ENCODE measurements around the gene NFIA.
A peak's percentile ranks its signal among the peaks of the same experiment; 100 is the strongest.

Gene NFIA

DNA sequence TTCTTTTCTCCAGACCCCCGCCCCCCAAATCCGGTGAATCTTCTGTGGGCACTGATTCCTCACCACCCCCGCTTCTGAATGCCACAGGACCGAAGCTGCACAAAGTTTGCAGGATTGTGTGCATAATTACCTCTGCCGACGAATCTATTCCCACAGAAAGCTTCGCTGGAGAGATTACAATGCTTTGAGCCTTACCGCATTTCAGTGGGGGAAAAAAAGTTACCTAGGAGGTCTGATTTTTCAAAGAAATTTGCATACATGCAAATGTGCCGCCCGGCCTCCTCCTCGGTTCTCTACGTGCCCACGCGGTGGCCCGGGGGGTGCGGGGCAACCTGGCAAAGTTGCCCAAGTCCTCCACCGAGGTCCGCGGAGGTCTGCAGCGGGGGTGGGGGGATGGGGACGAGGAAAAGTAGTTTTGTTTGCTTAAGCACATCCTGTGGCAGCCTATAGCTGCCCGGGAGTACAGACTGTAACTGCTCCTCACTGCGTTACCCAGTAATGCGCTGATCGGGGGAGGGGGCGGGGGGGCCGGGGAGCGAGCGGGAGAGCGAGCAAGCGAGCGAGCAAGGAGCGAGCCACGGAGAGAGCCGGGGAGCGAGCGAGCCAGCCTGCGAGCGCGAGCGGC is 563 bp upstream of the NFIA start (continued):
- TF ChIP-seq ZNF132 (tag by site-specific recombination; IDR thresholded peaks at IDR 0.05; ENCODE audit: borderline replicate concordance): no peak
- TF ChIP-seq KLF10 (tag by site-specific recombination; IDR thresholded peaks at IDR 0.05): no peak
- no peak for TF ChIP-seq ZNF530 (tag by site-specific recombination; IDR thresholded peaks at IDR 0.05; ENCODE audit: low read depth)
- TF ChIP-seq ZBTB48 (tag by site-specific recombination; IDR thresholded peaks at IDR 0.05): no peak
- no peak for TF ChIP-seq PRDM1 (tag by site-specific recombination; IDR thresholded peaks at IDR 0.05)
- TF ChIP-seq, protein P1, sequence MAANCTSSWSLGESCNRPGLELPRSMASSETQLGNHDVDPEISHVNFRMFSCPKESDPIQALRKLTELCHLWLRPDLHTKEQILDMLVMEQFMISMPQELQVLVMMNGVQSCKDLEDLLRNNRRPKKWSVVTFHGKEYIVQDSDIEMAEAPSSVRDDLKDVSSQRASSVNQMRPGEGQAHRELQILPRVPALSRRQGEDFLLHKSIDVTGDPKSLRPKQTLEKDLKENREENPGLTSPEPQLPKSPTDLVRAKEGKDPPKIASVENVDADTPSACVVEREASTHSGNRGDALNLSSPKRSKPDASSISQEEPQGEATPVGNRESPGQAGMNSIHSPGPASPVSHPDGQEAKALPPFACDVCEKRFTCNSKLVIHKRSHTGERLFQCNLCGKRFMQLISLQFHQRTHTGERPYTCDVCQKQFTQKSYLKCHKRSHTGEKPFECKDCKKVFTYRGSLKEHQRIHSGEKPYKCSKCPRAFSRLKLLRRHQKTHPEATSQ (tag by site-specific recombination; IDR thresholded peaks at IDR 0.05): no peak
- TF ChIP-seq, protein P2, sequence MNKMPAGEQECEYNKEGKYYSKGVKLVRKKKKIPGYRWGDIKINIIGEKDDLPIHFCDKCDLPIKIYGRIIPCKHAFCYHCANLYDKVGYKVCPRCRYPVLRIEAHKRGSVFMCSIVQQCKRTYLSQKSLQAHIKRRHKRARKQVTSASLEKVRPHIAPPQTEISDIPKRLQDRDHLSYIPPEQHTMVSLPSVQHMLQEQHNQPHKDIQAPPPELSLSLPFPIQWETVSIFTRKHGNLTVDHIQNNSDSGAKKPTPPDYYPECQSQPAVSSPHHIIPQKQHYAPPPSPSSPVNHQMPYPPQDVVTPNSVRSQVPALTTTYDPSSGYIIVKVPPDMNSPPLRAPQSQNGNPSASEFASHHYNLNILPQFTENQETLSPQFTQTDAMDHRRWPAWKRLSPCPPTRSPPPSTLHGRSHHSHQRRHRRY (tag by site-specific recombination; IDR thresholded peaks at IDR 0.05): no peak
- TF ChIP-seq ZNF426 (tag by site-specific recombination; IDR thresholded peaks at IDR 0.05): no peak
- TF ChIP-seq ZBTB7A (tag by site-specific recombination; IDR thresholded peaks at IDR 0.05; ENCODE audit: low read depth): 0 out of 2 replicates have a peak, but pooled peaks have one; percentile 44
- TF ChIP-seq ZNF600 (tag by site-specific recombination; IDR thresholded peaks at IDR 0.05): peak; percentile 41; the same call in 1 of the 2 replicates
- no peak for TF ChIP-seq ZNF223 (tag by site-specific recombination; IDR thresholded peaks at IDR 0.05)
- no peak for TF ChIP-seq KLF7 (tag by site-specific recombination; IDR thresholded peaks at IDR 0.05; ENCODE audit: borderline replicate concordance)
- TF ChIP-seq, protein P3, sequence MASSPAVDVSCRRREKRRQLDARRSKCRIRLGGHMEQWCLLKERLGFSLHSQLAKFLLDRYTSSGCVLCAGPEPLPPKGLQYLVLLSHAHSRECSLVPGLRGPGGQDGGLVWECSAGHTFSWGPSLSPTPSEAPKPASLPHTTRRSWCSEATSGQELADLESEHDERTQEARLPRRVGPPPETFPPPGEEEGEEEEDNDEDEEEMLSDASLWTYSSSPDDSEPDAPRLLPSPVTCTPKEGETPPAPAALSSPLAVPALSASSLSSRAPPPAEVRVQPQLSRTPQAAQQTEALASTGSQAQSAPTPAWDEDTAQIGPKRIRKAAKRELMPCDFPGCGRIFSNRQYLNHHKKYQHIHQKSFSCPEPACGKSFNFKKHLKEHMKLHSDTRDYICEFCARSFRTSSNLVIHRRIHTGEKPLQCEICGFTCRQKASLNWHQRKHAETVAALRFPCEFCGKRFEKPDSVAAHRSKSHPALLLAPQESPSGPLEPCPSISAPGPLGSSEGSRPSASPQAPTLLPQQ (tag by site-specific recombination; IDR thresholded peaks at IDR 0.05): no peak
- no peak for TF ChIP-seq ZNF660 (tag by site-specific recombination; IDR thresholded peaks at IDR 0.05)
- TF ChIP-seq GLIS1 (tag by site-specific recombination; IDR thresholded peaks at IDR 0.05): peak; percentile 84
- TF ChIP-seq ZNF571 (tag by site-specific recombination; IDR thresholded peaks at IDR 0.05): no peak
- TF ChIP-seq, protein P4, sequence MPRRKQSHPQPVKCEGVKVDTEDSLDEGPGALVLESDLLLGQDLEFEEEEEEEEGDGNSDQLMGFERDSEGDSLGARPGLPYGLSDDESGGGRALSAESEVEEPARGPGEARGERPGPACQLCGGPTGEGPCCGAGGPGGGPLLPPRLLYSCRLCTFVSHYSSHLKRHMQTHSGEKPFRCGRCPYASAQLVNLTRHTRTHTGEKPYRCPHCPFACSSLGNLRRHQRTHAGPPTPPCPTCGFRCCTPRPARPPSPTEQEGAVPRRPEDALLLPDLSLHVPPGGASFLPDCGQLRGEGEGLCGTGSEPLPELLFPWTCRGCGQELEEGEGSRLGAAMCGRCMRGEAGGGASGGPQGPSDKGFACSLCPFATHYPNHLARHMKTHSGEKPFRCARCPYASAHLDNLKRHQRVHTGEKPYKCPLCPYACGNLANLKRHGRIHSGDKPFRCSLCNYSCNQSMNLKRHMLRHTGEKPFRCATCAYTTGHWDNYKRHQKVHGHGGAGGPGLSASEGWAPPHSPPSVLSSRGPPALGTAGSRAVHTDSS (tag by site-specific recombination; IDR thresholded peaks at IDR 0.05): no peak
- TF ChIP-seq, protein P5, sequence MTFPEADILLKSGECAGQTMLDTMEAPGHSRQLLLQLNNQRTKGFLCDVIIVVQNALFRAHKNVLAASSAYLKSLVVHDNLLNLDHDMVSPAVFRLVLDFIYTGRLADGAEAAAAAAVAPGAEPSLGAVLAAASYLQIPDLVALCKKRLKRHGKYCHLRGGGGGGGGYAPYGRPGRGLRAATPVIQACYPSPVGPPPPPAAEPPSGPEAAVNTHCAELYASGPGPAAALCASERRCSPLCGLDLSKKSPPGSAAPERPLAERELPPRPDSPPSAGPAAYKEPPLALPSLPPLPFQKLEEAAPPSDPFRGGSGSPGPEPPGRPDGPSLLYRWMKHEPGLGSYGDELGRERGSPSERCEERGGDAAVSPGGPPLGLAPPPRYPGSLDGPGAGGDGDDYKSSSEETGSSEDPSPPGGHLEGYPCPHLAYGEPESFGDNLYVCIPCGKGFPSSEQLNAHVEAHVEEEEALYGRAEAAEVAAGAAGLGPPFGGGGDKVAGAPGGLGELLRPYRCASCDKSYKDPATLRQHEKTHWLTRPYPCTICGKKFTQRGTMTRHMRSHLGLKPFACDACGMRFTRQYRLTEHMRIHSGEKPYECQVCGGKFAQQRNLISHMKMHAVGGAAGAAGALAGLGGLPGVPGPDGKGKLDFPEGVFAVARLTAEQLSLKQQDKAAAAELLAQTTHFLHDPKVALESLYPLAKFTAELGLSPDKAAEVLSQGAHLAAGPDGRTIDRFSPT (tag by site-specific recombination; IDR thresholded peaks at IDR 0.05): peak; percentile 78
- TF ChIP-seq ZNF184 (tag by site-specific recombination; IDR thresholded peaks at IDR 0.05): no peak
- TF ChIP-seq GLIS2 (tag by site-specific recombination; IDR thresholded peaks at IDR 0.05): peak; percentile 60
- TF ChIP-seq, protein P6, sequence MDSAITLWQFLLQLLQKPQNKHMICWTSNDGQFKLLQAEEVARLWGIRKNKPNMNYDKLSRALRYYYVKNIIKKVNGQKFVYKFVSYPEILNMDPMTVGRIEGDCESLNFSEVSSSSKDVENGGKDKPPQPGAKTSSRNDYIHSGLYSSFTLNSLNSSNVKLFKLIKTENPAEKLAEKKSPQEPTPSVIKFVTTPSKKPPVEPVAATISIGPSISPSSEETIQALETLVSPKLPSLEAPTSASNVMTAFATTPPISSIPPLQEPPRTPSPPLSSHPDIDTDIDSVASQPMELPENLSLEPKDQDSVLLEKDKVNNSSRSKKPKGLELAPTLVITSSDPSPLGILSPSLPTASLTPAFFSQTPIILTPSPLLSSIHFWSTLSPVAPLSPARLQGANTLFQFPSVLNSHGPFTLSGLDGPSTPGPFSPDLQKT (IDR thresholded peaks at IDR 0.05; ENCODE audit: borderline replicate concordance, low read depth, low read length): no peak
- TF ChIP-seq ZSCAN30 (tag by site-specific recombination; IDR thresholded peaks at IDR 0.05): no peak
- TF ChIP-seq ZBTB8A (tag by site-specific recombination; IDR thresholded peaks at IDR 0.05): peak; percentile 27; the same call in 1 of the 2 replicates
- TF ChIP-seq, protein P7, sequence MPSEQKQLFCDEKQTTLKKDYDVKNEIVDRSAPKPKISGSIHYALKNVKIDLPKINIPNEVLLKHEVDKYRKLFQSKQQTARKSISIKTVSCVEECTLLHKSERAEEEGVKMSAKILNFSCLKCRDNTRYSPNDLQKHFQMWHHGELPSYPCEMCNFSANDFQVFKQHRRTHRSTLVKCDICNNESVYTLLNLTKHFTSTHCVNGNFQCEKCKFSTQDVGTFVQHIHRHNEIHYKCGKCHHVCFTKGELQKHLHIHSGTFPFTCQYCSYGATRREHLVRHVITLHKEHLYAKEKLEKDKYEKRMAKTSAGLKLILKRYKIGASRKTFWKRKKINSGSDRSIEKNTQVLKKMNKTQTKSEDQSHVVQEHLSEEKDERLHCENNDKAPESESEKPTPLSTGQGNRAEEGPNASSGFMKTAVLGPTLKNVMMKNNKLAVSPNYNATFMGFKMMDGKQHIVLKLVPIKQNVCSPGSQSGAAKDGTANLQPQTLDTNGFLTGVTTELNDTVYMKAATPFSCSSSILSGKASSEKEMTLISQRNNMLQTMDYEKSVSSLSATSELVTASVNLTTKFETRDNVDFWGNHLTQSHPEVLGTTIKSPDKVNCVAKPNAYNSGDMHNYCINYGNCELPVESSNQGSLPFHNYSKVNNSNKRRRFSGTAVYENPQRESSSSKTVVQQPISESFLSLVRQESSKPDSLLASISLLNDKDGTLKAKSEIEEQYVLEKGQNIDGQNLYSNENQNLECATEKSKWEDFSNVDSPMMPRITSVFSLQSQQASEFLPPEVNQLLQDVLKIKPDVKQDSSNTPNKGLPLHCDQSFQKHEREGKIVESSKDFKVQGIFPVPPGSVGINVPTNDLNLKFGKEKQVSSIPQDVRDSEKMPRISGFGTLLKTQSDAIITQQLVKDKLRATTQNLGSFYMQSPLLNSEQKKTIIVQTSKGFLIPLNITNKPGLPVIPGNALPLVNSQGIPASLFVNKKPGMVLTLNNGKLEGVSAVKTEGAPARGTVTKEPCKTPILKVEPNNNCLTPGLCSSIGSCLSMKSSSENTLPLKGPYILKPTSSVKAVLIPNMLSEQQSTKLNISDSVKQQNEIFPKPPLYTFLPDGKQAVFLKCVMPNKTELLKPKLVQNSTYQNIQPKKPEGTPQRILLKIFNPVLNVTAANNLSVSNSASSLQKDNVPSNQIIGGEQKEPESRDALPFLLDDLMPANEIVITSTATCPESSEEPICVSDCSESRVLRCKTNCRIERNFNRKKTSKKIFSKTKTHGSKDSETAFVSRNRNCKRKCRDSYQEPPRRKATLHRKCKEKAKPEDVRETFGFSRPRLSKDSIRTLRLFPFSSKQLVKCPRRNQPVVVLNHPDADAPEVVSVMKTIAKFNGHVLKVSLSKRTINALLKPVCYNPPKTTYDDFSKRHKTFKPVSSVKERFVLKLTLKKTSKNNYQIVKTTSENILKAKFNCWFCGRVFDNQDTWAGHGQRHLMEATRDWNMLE (tag by site-specific recombination; conservative IDR thresholded peaks at IDR 0.05; ENCODE audit: low read depth): no peak
- TF ChIP-seq ZNF37A (tag by site-specific recombination; IDR thresholded peaks at IDR 0.05): no peak
- TF ChIP-seq ZNF138 (tag by site-specific recombination; IDR thresholded peaks at IDR 0.05; ENCODE audit: borderline replicate concordance): no peak

Measured in HEK293 (cell line).